PC-3 (cell line): ENCODE data around the gene SFMBT2. TPM values are rescaled to one million over a fixed set of nuclear protein-coding genes. Genes with fewer than 3 reads are reported as not detected.

ENCODE experiments used
- ATAC-seq: fragments of 200-7000 bp; cut with Tn5 transposase; 2 replicates; pipeline ENCODE4 v1.9.1; 2020; ENCODE audit warnings: mild to moderate bottlenecking, moderate library complexity
- BruUV-seq: library from RNA; stranded (reverse); fragments of 400-500 nt; replicated peaks from 2 replicates; lab custom pipeline; 2021; lab: Mats Ljungman, UMichigan
- CTCF ChIA-PET: fragments of 300-600 bp; sonication (Branson Sonifier 250); formaldehyde crosslinking; loops from one replicate; lab custom pipeline; 2022; ENCODE audit warnings: antibody characterized with exemption; lab: Charles Lee
- POLR2A ChIA-PET: fragments of 300-600 bp; sonication (Branson Sonifier 250); formaldehyde crosslinking; loops from one replicate; lab custom pipeline; 2022; ENCODE audit warnings: antibody characterized with exemption; ENCODE audit not compliant: unreplicated experiment; lab: Charles Lee
- DNase-seq: peaks from one replicate; pipeline ENCODE4 v3.0.0-alpha.2; 2015
- H2AFZ ChIP-seq: fragments of 300-600 bp; sonication (generic); 2 replicates; pipeline ENCODE4 v1.6.0; 2016; ENCODE audit warnings: antibody characterized with exemption, low read length
- H3F3A ChIP-seq: fragments of 300-600 bp; sonication (generic); one replicate; pipeline ENCODE4 v1.6.0; 2017; ENCODE audit warnings: antibody characterized with exemption, low read length, control low read depth, mild to moderate bottlenecking; ENCODE audit not compliant: unreplicated experiment
- H3K27ac ChIP-seq: fragments of 300-600 bp; sonication (generic); 2 replicates; pipeline ENCODE4 v1.5.1; 2016; ENCODE audit warnings: mild to moderate bottlenecking, low read length
- H3K27me3 ChIP-seq: fragments of 300-600 bp; sonication (generic); 2 replicates; pipeline ENCODE4 v1.6.1; 2016; ENCODE audit warnings: low read length, mixed read lengths
- H3K36me3 ChIP-seq: fragments of 300-600 bp; sonication (generic); 2 replicates; pipeline ENCODE4 v1.6.1; 2016; ENCODE audit warnings: low read depth, mixed run types, low read length, mixed read lengths
- H3K4me1 ChIP-seq: fragments of 300-600 bp; sonication (generic); 2 replicates; pipeline ENCODE4 v1.5.1; 2016; ENCODE audit warnings: low read length; ENCODE audit not compliant: insufficient read depth
- H3K4me2 ChIP-seq: fragments of 300-600 bp; sonication (generic); 2 replicates; pipeline ENCODE4 v1.6.0; 2016; ENCODE audit warnings: low read length
- H3K4me3 ChIP-seq: fragments of 300-600 bp; sonication (generic); 2 replicates; pipeline ENCODE4 v1.5.1; 2016; ENCODE audit warnings: mild to moderate bottlenecking, low read length, mixed read lengths
- H3K79me2 ChIP-seq: fragments of 300-600 bp; sonication (generic); 2 replicates; pipeline ENCODE4 v1.6.1; 2017; ENCODE audit warnings: low read length, mixed read lengths
- H3K9ac ChIP-seq: fragments of 300-600 bp; sonication (generic); 2 replicates; pipeline ENCODE4 v1.6.0; 2016; ENCODE audit warnings: mild to moderate bottlenecking, low read length
- H3K9me2 ChIP-seq: fragments of 300-600 bp; sonication (generic); replicated peaks from 2 replicates; pipeline ENCODE4 v1.6.1; 2016; ENCODE audit warnings: mixed run types, low read length, mixed read lengths
- H3K9me3 ChIP-seq: fragments of 300-600 bp; sonication (generic); 2 replicates; pipeline ENCODE4 v1.6.1; 2016; ENCODE audit warnings: low read length, mixed read lengths
- H4K20me1 ChIP-seq: fragments of 300-600 bp; sonication (generic); 2 replicates; pipeline ENCODE4 v1.6.1; 2016; ENCODE audit warnings: low read length, mixed read lengths
- CTCF ChIP-seq: fragments of 300-600 bp; sonication (generic); conservative IDR thresholded peaks from 2 replicates; pipeline ENCODE4 v1.5.1; 2017; ENCODE audit warnings: antibody characterized with exemption, low read depth, mild to moderate bottlenecking, low read length
- EZH2 ChIP-seq: fragments of 300-600 bp; sonication (generic); IDR thresholded peaks from one replicate; pipeline ENCODE4 v1.6.1; 2017; ENCODE audit warnings: antibody characterized with exemption, mild to moderate bottlenecking, low read length; ENCODE audit not compliant: unreplicated experiment
- EZH2phosphoT487 ChIP-seq: fragments of 300-600 bp; sonication (generic); IDR thresholded peaks from 2 replicates; pipeline ENCODE4 v1.6.1; 2018; ENCODE audit warnings: mild to moderate bottlenecking, antibody characterized with exemption, low read length, borderline replicate concordance
- intact Hi-C: fragments of 100-400 bp; cut with micrococcal nuclease; formaldehyde crosslinking; loops from 2 replicates; pipeline ENCODE4 v1.9.0; 2023
- total RNA-seq: library from RNA; depleted of rRNA; stranded (reverse); fragments of >200 nt; gene quantifications from 2 replicates; pipeline ENCODE4 v1.2.3, GENCODE V29; 2014

The SFMBT2 gene
- total RNA-seq, 1 experiment from 2014 or later = 1.9 TPM

GRCh38 chr10:7130191-7130911 lies 280.5 kb downstream of the SFMBT2 start:
- no peak overlapping the region for H3K27ac ChIP-seq
- H3K9ac ChIP-seq = no peak overlapping the region
- no peaks in the 10 kb centered on the region for H3K36me3 ChIP-seq
- H4K20me1 ChIP-seq = no peaks in the 10 kb centered on the region
- no peaks in the 10 kb centered on the region for H3K27me3 ChIP-seq
- no peaks in the 10 kb centered on the region for H3K9me3 ChIP-seq
- CTCF ChIA-PET = interaction anchor here (0.6 kb wide), 1 partner anchor 448 kb away, joined by 3 read pairs; no protein-coding TSS in a partner anchor
- H3K4me2 ChIP-seq = no peak overlapping the region
- TF ChIP-seq EZH2 = no peak
- TF ChIP-seq CTCF = no peak
- TF ChIP-seq EZH2phosphoT487 = no peak
- H3K4me1 ChIP-seq = no peaks in the 10 kb centered on the region
- intact Hi-C loops = no loop called here
- POLR2A ChIA-PET = no interaction called here
- no peaks in the 10 kb centered on the region for H3K9me2 ChIP-seq
- no peak for ATAC-seq
- H3K4me3 ChIP-seq = no peak overlapping the region
- no peaks in the 10 kb centered on the region for H3K79me2 ChIP-seq
- no peaks in the 10 kb centered on the region for H3F3A ChIP-seq
- H2AFZ ChIP-seq = no peak overlapping the region
- DNase-seq = no peak
- BruUV-seq = no TSS peak

- intact Hi-C loops = loop anchor here (5.0 kb wide), 1 partner anchor 139 kb away; no protein-coding TSS in a partner anchor
- no peaks in the 10 kb centered on the region for H4K20me1 ChIP-seq
- no peaks in the 10 kb centered on the region; the same call in 1 of the 2 replicates for H3K36me3 ChIP-seq
- no peak for DNase-seq
- no peak overlapping the region for H2AFZ ChIP-seq
- H3K4me1 ChIP-seq = no peaks in the 10 kb centered on the region
- H3K9ac ChIP-seq = no peak overlapping the region
- H3K9me2 ChIP-seq = no peaks in the 10 kb centered on the region
- no peaks in the 10 kb centered on the region for H3K79me2 ChIP-seq
- no TSS peak for BruUV-seq
- H3K4me2 ChIP-seq = no peak overlapping the region
- no peaks in the 10 kb centered on the region for H3F3A ChIP-seq
- no peak overlapping the region for H3K27ac ChIP-seq
- POLR2A ChIA-PET = no interaction called here
- ATAC-seq = no peak
- H3K9me3 ChIP-seq = no peaks in the 10 kb centered on the region
- CTCF ChIA-PET = no interaction called here
- H3K27me3 ChIP-seq = no peaks in the 10 kb centered on the region
- H3K4me3 ChIP-seq = no peak overlapping the region
- no peak for TF ChIP-seq CTCF
- TF ChIP-seq EZH2phosphoT487 = no peak
- TF ChIP-seq EZH2 = no peak
These were observed 287.1 kb downstream of the SFMBT2 start for GRCh38 chr10:7123774-7124173.

- Histone ChIP-seq H3F3A (no peaks in the 10 kb centered on the region), H3K9ac (no peak overlapping the region), H4K20me1 (no peaks in the 10 kb centered on the region), H3K9me3 (no peaks in the 10 kb centered on the region), H3K4me3 (no peak overlapping the region), H3K79me2 (no peaks in the 10 kb centered on the region), H3K36me3 (no peaks in the 10 kb centered on the region; the same call in 1 of the 2 replicates), H2AFZ (no peak overlapping the region), H3K27me3 (no peaks in the 10 kb centered on the region), H3K4me1 (no peaks in the 10 kb centered on the region), H3K4me2 (no peak overlapping the region), H3K27ac (no peak overlapping the region), H3K9me2 (no peaks in the 10 kb centered on the region)
- ChIA-PET CTCF (no interaction called here), POLR2A (no interaction called here)
- ATAC-seq (no peak), DNase-seq (no peak)
- intact Hi-C loops = loop anchor here (5.0 kb wide), 1 partner anchor 140 kb away; no protein-coding TSS in a partner anchor
- no peak for TF ChIP-seq EZH2
- no peak for TF ChIP-seq CTCF
- no peak for TF ChIP-seq EZH2phosphoT487
- no TSS peak for BruUV-seq
These were observed 288.3 kb downstream of the SFMBT2 start for GRCh38 chr10:7122561-7122960.
